ENCODE measurements around the gene PCYT2. TPM values are rescaled to one million over a fixed set of nuclear protein-coding genes. Genes with fewer than 3 reads are reported as not detected.
A peak's percentile ranks its signal among the peaks of the same experiment; 100 is the strongest.

PCYT2 gene
- total and polyA plus RNA-seq, 8 donors, result 9.0 to 35.3 (median 17.7) TPM

DNA sequence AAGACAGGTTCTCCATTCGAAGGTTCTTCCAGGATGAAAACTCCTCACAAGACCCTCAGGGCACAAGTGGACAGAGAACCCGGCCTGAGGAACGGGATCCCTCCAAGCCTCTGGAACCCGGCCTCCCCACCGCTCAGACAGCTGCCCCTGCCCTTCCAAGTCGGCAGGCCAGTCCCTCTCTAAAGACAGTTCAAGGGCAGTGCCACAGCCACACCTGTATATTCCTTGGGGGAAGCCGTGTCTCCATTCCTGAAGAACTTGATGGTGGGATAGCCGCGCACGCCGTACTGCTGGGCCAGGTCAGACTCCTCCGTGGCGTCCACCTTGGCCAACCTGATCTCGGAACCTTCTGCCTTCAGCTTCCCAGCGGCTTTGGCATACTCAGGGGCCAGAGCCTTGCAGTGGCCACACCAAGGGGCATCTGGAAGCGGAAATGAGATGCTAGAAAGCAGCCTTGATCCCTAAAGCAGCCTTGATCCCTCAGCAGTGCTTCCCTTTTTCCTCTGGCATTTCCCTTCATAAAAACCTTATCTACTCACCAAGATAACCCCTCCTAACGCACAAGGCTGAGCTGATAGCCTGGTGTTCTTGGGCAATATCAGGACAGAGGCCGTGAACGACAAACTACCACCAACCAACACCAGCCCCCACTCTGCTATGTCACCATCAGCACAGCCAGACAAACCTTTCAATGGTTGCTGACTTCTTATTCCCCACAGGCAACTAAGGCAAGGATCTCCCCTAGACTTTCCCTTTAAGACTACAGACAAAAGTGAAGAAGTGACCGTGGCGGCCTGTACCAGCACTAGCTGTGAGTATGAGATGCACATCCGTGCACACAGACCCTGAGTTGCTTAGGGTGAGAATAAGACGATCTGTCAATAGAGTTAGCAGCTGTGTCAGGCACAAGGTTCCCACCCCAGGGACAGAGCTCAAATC, 52.0 kb downstream of the PCYT2 start:
- Histone ChIP-seq H3K27ac (peak overlapping the region; percentile 86 to 95 (median 90)), H3K27me3 (no peaks in the 10 kb centered on the region), H3K9me3 (no peaks in the 10 kb centered on the region), H3K4me1 (peaks cover 6 to 40% (median 22%) of the 10 kb centered on the region in 3 donors), H3K4me3 (peak overlapping the region; percentile 90 to 99 (median 98)), H3K36me3 (peaks cover 0 to 26% (median 22%) of the 10 kb centered on the region in 3 donors)
- DNase-seq (peak in 2 of 6 donors; percentile 54 to 61), FAIRE-seq (no peak), ATAC-seq (no peak)
- WGBS, 2 donors, result 21 to 26% methylated on average over 23 of the region's 23 CpGs
- TF ChIP-seq, protein P1, sequence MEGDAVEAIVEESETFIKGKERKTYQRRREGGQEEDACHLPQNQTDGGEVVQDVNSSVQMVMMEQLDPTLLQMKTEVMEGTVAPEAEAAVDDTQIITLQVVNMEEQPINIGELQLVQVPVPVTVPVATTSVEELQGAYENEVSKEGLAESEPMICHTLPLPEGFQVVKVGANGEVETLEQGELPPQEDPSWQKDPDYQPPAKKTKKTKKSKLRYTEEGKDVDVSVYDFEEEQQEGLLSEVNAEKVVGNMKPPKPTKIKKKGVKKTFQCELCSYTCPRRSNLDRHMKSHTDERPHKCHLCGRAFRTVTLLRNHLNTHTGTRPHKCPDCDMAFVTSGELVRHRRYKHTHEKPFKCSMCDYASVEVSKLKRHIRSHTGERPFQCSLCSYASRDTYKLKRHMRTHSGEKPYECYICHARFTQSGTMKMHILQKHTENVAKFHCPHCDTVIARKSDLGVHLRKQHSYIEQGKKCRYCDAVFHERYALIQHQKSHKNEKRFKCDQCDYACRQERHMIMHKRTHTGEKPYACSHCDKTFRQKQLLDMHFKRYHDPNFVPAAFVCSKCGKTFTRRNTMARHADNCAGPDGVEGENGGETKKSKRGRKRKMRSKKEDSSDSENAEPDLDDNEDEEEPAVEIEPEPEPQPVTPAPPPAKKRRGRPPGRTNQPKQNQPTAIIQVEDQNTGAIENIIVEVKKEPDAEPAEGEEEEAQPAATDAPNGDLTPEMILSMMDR (IDR thresholded peaks at IDR 0.05), result no peak
- intact Hi-C loops (cut with DNase I), result no loop called here

DNA sequence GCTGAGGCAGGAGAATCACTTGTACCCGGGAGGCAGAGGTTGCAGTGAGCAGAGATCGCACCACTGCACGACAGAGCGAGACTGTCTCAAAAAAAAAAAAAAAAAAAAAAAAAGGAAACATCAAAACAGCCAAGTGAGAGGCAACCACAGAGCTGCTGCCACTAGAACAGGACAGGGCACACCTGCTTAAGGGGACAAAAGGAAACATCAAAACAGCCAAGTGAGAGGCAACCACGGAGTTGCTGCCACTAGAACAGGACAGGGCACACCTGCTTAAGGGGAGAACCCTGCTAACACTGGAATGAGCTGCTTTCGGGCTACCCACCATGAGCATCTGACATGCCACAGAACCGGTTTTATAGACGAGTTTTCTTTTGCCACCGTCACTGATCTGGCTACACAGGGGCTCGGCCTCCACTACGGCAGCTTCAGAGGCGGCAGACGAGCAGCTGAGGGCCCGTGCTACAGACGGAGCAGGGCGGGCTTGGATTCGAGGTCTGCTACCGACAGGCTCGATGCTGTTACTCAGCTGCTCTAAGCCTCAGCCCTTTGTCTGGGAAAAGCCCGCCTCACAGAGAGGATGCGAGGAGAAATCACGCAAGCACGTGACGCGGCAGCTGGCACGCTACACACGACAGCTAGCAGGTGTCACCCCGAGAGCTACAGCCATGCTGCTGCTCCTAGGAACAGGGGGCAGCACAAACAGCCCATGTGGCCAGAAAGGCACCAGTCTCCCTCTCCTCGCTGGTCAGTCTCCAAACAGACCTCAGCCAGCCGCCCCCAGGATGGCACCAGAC, 52.8 kb downstream of the PCYT2 start:
- Histone ChIP-seq H3K27me3 (no peaks in the 10 kb centered on the region), H3K9me3 (no peaks in the 10 kb centered on the region), H3K27ac (peak overlapping the region in 1 of 4 donors; percentile 88), H3K4me1 (peaks cover 6 to 37% (median 17%) of the 10 kb centered on the region in 3 donors), H3K4me3 (peak overlapping the region; percentile 90 to 99 (median 98)), H3K36me3 (peaks cover 0 to 34% (median 30%) of the 10 kb centered on the region in 3 donors)
- TF ChIP-seq, protein P1 (IDR thresholded peaks at IDR 0.05), result no peak
- ATAC-seq, result no peak
- intact Hi-C loops (cut with DNase I), result no loop called here
- no peak for FAIRE-seq
- peak in 3 of 6 donors; percentile 48 to 77 (median 66) for DNase-seq
- 38 to 40% methylated on average over 30 of the region's 30 CpGs for WGBS, 2 donors

DNA sequence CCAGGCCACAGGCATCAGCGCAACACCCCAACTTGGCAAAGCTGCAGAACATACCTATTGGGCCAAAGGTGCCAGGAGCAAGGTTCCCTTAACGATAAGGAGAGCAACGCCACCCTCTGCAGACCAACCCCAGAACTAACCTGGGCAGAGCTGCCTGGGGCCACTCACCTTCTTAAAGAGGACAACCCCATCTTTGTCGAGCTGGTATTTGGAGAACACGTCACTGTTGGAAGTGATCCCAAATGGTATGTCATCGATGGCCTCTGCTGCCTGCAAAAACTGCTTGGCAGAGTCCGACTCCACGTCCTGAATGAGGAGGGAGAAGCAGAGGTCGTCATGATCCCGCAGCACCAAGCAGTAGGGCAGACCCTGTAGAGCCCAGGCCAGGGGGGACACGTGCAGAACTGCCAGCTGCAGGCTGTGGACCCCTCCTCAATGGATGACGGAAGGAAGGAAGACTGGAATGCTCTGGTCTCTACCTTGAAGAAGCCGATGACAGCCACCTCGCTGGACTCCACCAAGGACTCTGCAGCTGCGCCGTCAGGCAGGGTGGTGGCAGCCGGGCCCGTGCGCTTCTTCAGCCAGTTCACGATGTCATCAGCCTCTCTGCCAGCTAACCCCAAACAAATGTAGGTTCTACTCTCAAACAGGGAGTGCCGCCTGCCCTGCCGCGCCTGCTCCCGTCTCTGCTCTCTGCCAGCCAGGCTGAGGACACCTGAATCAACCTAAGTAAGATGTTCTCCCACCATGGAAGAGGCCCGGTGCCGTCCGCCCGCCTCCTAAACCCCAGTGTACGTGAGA, 56.0 kb downstream of the PCYT2 start:
- Histone ChIP-seq H3K9me3 (no peaks in the 10 kb centered on the region), H3K4me3 (peak overlapping the region in 2 of 4 donors; percentile 10 to 99), H3K4me1 (peaks cover 6 to 29% (median 13%) of the 10 kb centered on the region in 3 donors), H3K27me3 (no peaks in the 10 kb centered on the region), H3K36me3 (peaks cover 0 to 60% (median 54%) of the 10 kb centered on the region in 3 donors), H3K27ac (peak overlapping the region in 2 of 4 donors; percentile 2 to 28)
- no peak for FAIRE-seq
- intact Hi-C loops (cut with DNase I), result no loop called here
- ATAC-seq, result peak; percentile 36 to 75 (median 58)
- peak in 5 of 6 donors; percentile 73 to 82 (median 79) for DNase-seq
- TF ChIP-seq, protein P1 (IDR thresholded peaks at IDR 0.05), result no peak
- 33 to 35% methylated on average over 29 of the region's 29 CpGs for WGBS, 2 donors

DNA sequence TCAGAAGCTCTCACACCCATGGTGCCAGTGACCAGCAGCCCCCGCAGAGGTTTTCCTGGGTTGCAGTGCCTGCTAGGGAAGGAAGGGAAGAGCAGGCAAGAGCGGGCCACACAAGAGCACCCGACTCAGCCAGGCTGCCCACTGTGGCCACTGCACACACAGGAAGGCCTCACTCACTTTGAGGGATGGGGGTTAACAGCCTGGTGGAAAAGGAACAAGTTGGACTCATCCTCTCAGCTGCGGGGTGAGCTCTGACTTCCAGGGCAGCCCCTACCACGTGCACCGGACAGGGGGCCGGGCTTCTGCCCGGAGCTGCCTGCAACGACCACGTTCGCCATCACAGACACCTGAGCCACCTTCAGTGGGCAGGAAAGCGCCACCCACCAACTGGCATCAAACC, 59.0 kb downstream of the PCYT2 start:
- H3K4me3 ChIP-seq, result no peak overlapping the region
- intact Hi-C loops (cut with DNase I), result no loop called here
- no peak for ATAC-seq
- H3K9me3 ChIP-seq, result no peaks in the 10 kb centered on the region
- H3K27me3 ChIP-seq, result no peaks in the 10 kb centered on the region
- peaks cover 6 to 21% (median 12%) of the 10 kb centered on the region in 3 donors for H3K4me1 ChIP-seq
- TF ChIP-seq, protein P1 (IDR thresholded peaks at IDR 0.05), result no peak
- H3K36me3 ChIP-seq, result peaks cover 4 to 77% (median 64%) of the 10 kb centered on the region in 3 donors
- 80 to 82% methylated on average over 12 of the region's 12 CpGs for WGBS, 2 donors
- H3K27ac ChIP-seq, result no peak overlapping the region
- no peak for FAIRE-seq
- peak in 3 of 6 donors; percentile 18 to 63 (median 22) for DNase-seq
